ENCODE data around the gene IFIT1.

IFIT1 gene

GRCh38 chr10:89346405-89347254 is 45.8 kb upstream of the IFIT1 start (continued):
- TF ChIP-seq, protein P1, sequence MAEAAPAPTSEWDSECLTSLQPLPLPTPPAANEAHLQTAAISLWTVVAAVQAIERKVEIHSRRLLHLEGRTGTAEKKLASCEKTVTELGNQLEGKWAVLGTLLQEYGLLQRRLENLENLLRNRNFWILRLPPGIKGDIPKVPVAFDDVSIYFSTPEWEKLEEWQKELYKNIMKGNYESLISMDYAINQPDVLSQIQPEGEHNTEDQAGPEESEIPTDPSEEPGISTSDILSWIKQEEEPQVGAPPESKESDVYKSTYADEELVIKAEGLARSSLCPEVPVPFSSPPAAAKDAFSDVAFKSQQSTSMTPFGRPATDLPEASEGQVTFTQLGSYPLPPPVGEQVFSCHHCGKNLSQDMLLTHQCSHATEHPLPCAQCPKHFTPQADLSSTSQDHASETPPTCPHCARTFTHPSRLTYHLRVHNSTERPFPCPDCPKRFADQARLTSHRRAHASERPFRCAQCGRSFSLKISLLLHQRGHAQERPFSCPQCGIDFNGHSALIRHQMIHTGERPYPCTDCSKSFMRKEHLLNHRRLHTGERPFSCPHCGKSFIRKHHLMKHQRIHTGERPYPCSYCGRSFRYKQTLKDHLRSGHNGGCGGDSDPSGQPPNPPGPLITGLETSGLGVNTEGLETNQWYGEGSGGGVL (tag by site-specific recombination; IDR thresholded peaks at IDR 0.05): no peak
- TF ChIP-seq ZSCAN4 (tag by site-specific recombination; IDR thresholded peaks at IDR 0.05): no peak

DNA sequence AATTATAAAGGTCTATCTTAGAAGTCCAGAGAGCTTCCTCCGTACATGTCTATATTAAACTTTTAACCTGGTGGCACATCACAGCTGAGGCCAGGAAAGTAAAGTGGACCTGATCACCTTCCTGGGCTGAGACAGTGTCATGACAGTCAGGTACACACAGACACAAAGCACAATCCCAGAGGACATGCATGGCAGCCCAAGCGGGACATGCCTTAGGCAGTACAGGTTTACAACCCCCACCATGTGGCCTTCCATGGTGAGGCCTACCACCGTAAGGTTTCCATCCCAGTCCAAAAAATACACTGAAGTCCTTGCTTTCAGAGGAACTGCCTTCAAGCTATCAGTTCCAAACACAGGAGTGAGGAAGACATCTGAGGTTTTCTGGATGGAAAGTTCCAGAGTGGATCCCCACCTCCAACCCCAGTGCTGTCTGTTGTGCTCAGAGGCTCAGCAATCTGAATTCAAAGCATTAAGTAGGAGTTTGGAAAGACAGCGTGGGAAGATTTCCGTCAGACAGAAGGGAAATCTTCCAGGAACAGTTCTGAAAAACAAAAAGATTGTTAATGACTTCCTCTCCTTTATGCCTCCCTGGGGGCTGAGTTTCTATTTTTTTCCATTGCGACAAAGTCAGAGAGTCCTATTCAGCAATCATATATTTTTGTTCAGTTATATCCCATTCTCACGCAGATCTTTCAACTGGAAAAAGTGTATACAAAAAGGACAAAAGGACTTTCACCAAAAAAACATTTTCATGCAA is 44.5 kb upstream of the IFIT1 start:
- ChIA-PET POLR2A (no interaction called here), CTCF (no interaction called here)
- H3K4me1 ChIP-seq (ENCODE audit: control insufficient read depth, insufficient read depth, low read length): no peaks in the 10 kb centered on the region
- H3K27ac ChIP-seq (ENCODE audit: extremely low read depth, low read depth, low read length): no peak overlapping the region
- no peaks in the 10 kb centered on the region for H3K36me3 ChIP-seq (ENCODE audit: control insufficient read depth in 2 of 2, insufficient read depth in 1 of 2, low read length in 2 of 2)
- TF ChIP-seq ZNF138 (tag by site-specific recombination; IDR thresholded peaks at IDR 0.05; ENCODE audit: borderline replicate concordance) (no peak), GLIS1 (tag by site-specific recombination; IDR thresholded peaks at IDR 0.05) (no peak), ZFP3 (tag by site-specific recombination; IDR thresholded peaks at IDR 0.05; ENCODE audit: low read depth) (no peak), SP2 (tag by site-specific recombination; IDR thresholded peaks at IDR 0.05) (no peak)
- TF ChIP-seq, protein P2, sequence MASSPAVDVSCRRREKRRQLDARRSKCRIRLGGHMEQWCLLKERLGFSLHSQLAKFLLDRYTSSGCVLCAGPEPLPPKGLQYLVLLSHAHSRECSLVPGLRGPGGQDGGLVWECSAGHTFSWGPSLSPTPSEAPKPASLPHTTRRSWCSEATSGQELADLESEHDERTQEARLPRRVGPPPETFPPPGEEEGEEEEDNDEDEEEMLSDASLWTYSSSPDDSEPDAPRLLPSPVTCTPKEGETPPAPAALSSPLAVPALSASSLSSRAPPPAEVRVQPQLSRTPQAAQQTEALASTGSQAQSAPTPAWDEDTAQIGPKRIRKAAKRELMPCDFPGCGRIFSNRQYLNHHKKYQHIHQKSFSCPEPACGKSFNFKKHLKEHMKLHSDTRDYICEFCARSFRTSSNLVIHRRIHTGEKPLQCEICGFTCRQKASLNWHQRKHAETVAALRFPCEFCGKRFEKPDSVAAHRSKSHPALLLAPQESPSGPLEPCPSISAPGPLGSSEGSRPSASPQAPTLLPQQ (tag by site-specific recombination; IDR thresholded peaks at IDR 0.05): no peak
- H3K9me3 ChIP-seq (ENCODE audit: control insufficient read depth, insufficient read depth, low read depth, low read length): no peaks in the 10 kb centered on the region
- H3K4me3 ChIP-seq (ENCODE audit: low read depth, low read length): no peak overlapping the region

- H3K4me3 ChIP-seq (ENCODE audit: low read depth, low read length): no peak overlapping the region
- CTCF ChIA-PET: no interaction called here
- POLR2A ChIA-PET: no interaction called here
- no peaks in the 10 kb centered on the region for H3K36me3 ChIP-seq (ENCODE audit: control insufficient read depth in 2 of 2, insufficient read depth in 1 of 2, low read length in 2 of 2)
- no peak overlapping the region for H3K27ac ChIP-seq (ENCODE audit: extremely low read depth, low read depth, low read length)
- TF ChIP-seq PRDM1 (tag by site-specific recombination; IDR thresholded peaks at IDR 0.05) (no peak), ZFHX2 (tag by site-specific recombination; conservative IDR thresholded peaks at IDR 0.05) (no peak), FEZF1 (tag by site-specific recombination; IDR thresholded peaks at IDR 0.05) (no peak), ZNF214 (tag by site-specific recombination; IDR thresholded peaks at IDR 0.05; ENCODE audit: borderline replicate concordance) (no peak), TCF7L2 (IDR thresholded peaks at IDR 0.05; ENCODE audit: borderline replicate concordance, low read depth, low read length) (no peak), ZNF280C (tag by site-specific recombination; IDR thresholded peaks at IDR 0.05) (no peak), ZNF302 (tag by site-specific recombination; IDR thresholded peaks at IDR 0.05; ENCODE audit: low read depth) (no peak), ZNF610 (tag by site-specific recombination; IDR thresholded peaks at IDR 0.05; ENCODE audit: borderline replicate concordance) (no peak), MYNN (tag by site-specific recombination; IDR thresholded peaks at IDR 0.05; ENCODE audit: borderline replicate concordance) (no peak), TRIM28 (IDR thresholded peaks at IDR 0.05; ENCODE audit: borderline replicate concordance, low read length) (no peak), ZNF600 (tag by site-specific recombination; IDR thresholded peaks at IDR 0.05) (no peak)
- TF ChIP-seq, protein P3, sequence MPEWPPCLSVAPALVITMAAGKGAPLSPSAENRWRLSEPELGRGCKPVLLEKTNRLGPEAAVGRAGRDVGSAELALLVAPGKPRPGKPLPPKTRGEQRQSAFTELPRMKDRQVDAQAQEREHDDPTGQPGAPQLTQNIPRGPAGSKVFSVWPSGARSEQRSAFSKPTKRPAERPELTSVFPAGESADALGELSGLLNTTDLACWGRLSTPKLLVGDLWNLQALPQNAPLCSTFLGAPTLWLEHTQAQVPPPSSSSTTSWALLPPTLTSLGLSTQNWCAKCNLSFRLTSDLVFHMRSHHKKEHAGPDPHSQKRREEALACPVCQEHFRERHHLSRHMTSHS (tag by site-specific recombination; IDR thresholded peaks at IDR 0.05): no peak
- TF ChIP-seq, protein P4, sequence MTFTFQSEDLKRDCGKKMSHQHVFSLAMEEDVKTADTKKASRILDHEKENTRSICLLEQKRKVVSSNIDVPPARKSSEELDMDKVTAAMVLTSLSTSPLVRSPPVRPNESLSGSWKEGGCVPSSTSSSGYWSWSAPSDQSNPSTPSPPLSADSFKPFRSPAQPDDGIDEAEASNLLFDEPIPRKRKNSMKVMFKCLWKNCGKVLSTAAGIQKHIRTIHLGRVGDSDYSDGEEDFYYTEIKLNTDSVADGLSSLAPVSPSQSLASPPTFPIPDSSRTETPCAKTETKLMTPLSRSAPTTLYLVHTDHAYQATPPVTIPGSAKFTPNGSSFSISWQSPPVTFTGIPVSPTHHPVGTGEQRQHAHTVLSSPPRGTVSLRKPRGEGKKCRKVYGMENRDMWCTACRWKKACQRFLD (tag by site-specific recombination; IDR thresholded peaks at IDR 0.05): no peak
- H3K4me1 ChIP-seq (ENCODE audit: control insufficient read depth, insufficient read depth, low read length): no peaks in the 10 kb centered on the region
- H3K9me3 ChIP-seq (ENCODE audit: control insufficient read depth, insufficient read depth, low read depth, low read length): no peaks in the 10 kb centered on the region
These were observed 43.9 kb upstream of the IFIT1 start for GRCh38 chr10:89348481-89348880.

Measured in HEK293 (cell line).